GM18868 (cell line): ENCODE measurements around the gene PSMA6.

Experiments
- ATAC-seq: cut with Tn5 transposase; IDR thresholded peaks from one replicate; pipeline ENCODE4 v1.9.1; 2021; ENCODE audit warnings: mild to moderate bottlenecking, moderate library complexity; ENCODE audit not compliant: unreplicated experiment

Gene PSMA6

GRCh38 chr14:35365130-35366055 lies 73.2 kb downstream of the PSMA6 start:
- ATAC-seq, result peak; percentile 69

GRCh38 chr14:35366056-35366451 lies 73.9 kb downstream of the PSMA6 start:
- ATAC-seq, result no peak

DNA sequence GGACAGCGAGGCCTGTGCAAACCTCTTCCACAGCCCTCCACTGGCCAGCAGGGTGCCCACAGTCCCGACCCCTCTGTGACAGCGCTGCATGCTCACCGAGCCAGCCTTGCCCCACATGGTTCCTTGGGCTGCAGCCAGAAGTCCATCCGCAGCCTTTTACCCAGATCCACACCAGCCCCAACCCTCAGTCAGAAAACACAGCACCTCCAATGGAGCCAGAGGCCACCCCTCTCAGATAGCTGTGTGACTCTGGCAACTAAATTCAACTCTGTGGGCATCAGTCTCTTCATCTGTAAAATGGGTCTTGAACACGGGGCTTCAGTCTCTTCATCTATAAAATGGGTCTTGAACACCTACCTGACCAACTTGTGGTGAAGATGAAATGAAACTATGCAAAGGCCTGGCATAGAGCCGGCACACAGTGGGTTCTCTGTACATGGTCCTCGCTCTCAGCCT lies 74.4 kb downstream of the PSMA6 start:
- no peak for ATAC-seq

DNA sequence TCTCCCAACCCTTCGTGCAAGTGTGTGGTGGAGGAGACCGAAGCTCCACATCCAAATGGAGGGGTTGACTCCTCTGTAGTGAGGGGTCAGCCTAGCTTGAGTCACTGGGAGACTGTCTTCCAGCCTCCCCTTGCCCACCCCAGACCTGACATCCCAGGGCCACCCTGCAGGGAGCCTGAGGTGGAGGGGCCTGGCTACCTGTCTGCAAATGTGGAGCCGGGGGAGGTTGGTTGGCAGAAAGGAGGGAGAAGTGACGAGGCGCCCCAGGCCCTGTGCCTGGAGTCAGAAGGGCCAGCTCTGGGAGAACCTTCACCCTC lies 74.8 kb downstream of the PSMA6 start:
- ATAC-seq, result no peak
